ENCODE measurements around the gene BRD4. TPM values are rescaled to one million over a fixed set of nuclear protein-coding genes. Genes with fewer than 3 reads are reported as not detected.

BRD4 gene
- polyA plus RNA-seq, 1 donor (not counting 4 experiments of a cell fraction or from before 2014, with no cell fraction given): 5.5 TPM

DNA sequence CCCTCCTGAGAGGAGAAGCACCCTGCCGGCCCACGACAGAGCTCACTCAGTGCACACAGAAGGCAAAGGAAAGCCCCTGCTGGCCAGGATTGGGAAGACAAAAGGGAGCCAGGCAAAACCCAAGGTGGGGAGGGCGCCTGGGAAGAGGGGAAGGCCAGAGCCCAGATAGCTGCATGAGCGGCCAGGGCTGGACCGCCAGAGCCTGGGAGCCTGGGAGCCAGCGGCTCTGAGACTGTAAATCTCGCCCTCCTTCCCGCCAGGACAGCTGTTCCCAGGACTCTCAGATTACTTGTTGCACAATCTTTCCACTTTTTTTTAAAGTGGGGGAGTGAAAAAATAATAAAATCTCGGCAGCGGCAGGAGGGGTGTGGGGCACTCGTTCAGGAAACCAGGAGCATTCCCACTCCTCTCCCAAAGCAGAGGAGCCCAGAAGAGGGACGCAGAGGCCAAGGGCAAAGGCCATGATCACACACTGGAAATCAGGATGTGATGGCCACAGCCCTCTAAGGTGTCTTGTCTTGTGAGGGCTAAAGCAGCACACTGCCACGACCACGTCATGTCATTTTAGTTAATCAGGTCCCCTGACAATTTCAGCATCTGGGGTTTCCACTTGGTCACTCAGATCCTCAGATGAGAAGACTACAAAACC lies 80.5 kb downstream of the BRD4 start:
- Histone ChIP-seq H3K9me3 (ENCODE audit: control insufficient read depth, low read depth, low read length) (no peaks in the 10 kb centered on the region), H3K9ac (ENCODE audit: control insufficient read depth, extremely low read depth, insufficient read depth, low read length) (no peak overlapping the region), H3K36me3 (ENCODE audit: control insufficient read depth in 2 of 2, extremely low read depth in 1 of 2, insufficient read depth in 2 of 2, low read length in 2 of 2) (peaks cover 51 to 72% of the 10 kb centered on the region in 2 experiments), H3K27ac (ENCODE audit: control insufficient read depth, insufficient read depth, low read length) (no peak overlapping the region), H4K20me1 (ENCODE audit: control insufficient read depth, extremely low read depth, insufficient read depth, low read length) (peaks cover 39% of the 10 kb centered on the region), H3K4me1 (ENCODE audit: control insufficient read depth, extremely low read depth, insufficient read depth, low read length) (peaks cover 24% of the 10 kb centered on the region), H3K4me3 (ENCODE audit: control insufficient read depth in 2 of 3, extremely low read depth in 1 of 3, insufficient read depth in 2 of 3, low read depth in 1 of 3, low read length in 3 of 3) (no peak overlapping the region), H2AFZ (ENCODE audit: control insufficient read depth, low read length) (no peak overlapping the region), H3K4me2 (ENCODE audit: control insufficient read depth, extremely low read depth, insufficient read depth, low read depth, low read length) (no peak overlapping the region), H3K27me3 (ENCODE audit: control insufficient read depth, extremely low read depth, insufficient read depth, low read length) (no peaks in the 10 kb centered on the region), H3K79me2 (ENCODE audit: control insufficient read depth, insufficient read depth, low read length) (peaks cover 38% of the 10 kb centered on the region), H3K9me1 (ENCODE audit: control insufficient read depth, extremely low read depth, insufficient read depth, low read length) (no peaks in the 10 kb centered on the region)
- TF ChIP-seq EZH2 (IDR thresholded peaks at IDR 0.05; ENCODE audit: low read length) (no peak), CTCF (optimal IDR thresholded peaks at IDR 0.05 in 1 of 3, IDR thresholded peaks at IDR 0.05 in 1 of 3, conservative IDR thresholded peaks at IDR 0.05 in 1 of 3; ENCODE audit: extremely low read depth in 1 of 3, insufficient read depth in 2 of 3, low read length in 3 of 3) (peak in 2 of 3 experiments; percentile 9 to 27)
- dilution Hi-C loops (cut with MboI; ENCODE audit: extremely low pct_ligation_motif_present, low sequenced_read_pairs): no loop called here
- DNase-seq (ENCODE audit: low read depth, low spot score): no peak
- no peak for FAIRE-seq

DNA sequence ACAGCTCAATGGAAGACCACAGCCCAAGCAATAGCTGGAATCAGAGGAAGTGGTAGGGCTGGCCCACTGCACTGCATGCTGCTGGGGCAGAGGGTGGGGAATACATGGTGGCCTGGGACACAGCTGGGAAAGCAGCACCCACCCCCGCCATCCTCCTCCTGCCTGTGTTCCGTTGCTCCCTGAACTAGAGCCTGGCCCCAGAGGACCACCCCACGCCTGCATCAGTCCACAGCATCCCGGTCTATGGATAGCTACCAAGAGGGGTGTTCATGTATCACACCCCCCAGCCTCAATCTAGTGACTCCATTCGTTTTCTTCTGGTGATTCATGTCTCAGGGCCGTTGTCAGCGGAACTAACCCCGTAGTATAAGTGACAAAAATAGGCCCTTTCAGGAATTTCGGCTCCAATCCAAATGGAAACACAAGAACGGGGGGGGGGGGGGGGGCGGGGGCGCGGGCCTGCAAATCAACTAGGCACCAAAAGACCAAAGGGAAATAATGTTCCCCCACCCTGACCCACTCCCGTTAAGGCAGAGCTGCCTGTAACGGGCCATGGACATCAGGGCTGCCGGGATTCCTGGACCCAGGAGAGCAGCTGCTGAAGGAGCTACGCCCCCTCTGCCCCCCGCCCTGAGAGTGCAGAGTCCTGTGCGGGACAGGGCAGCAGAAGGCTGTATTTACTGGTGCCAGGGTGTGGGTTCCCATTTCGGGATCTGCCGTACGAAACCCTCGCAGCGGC lies 81.2 kb downstream of the BRD4 start:
- H3K27ac ChIP-seq (ENCODE audit: control insufficient read depth, insufficient read depth, low read length): no peak overlapping the region
- peaks cover 50 to 65% of the 10 kb centered on the region in 2 experiments for H3K36me3 ChIP-seq (ENCODE audit: control insufficient read depth in 2 of 2, extremely low read depth in 1 of 2, insufficient read depth in 2 of 2, low read length in 2 of 2)
- DNase-seq (ENCODE audit: low read depth, low spot score): no peak
- dilution Hi-C loops (cut with MboI; ENCODE audit: extremely low pct_ligation_motif_present, low sequenced_read_pairs): no loop called here
- H3K4me2 ChIP-seq (ENCODE audit: control insufficient read depth, extremely low read depth, insufficient read depth, low read depth, low read length): no peak overlapping the region
- FAIRE-seq: no peak
- H3K79me2 ChIP-seq (ENCODE audit: control insufficient read depth, insufficient read depth, low read length): peaks cover 38% of the 10 kb centered on the region
- H3K9me1 ChIP-seq (ENCODE audit: control insufficient read depth, extremely low read depth, insufficient read depth, low read length): no peaks in the 10 kb centered on the region
- H3K9me3 ChIP-seq (ENCODE audit: control insufficient read depth, low read depth, low read length): no peaks in the 10 kb centered on the region
- H3K9ac ChIP-seq (ENCODE audit: control insufficient read depth, extremely low read depth, insufficient read depth, low read length): peak overlapping the region; percentile 6
- TF ChIP-seq EZH2 (IDR thresholded peaks at IDR 0.05; ENCODE audit: low read length) (no peak), CTCF (optimal IDR thresholded peaks at IDR 0.05 in 1 of 3, IDR thresholded peaks at IDR 0.05 in 1 of 3, conservative IDR thresholded peaks at IDR 0.05 in 1 of 3; ENCODE audit: extremely low read depth in 1 of 3, insufficient read depth in 2 of 3, low read length in 3 of 3) (no peak)
- no peak overlapping the region for H3K4me3 ChIP-seq (ENCODE audit: control insufficient read depth in 2 of 3, extremely low read depth in 1 of 3, insufficient read depth in 2 of 3, low read depth in 1 of 3, low read length in 3 of 3)
- H2AFZ ChIP-seq (ENCODE audit: control insufficient read depth, low read length): no peak overlapping the region
- peaks cover 24% of the 10 kb centered on the region for H3K4me1 ChIP-seq (ENCODE audit: control insufficient read depth, extremely low read depth, insufficient read depth, low read length)
- H4K20me1 ChIP-seq (ENCODE audit: control insufficient read depth, extremely low read depth, insufficient read depth, low read length): peaks cover 39% of the 10 kb centered on the region
- no peaks in the 10 kb centered on the region for H3K27me3 ChIP-seq (ENCODE audit: control insufficient read depth, extremely low read depth, insufficient read depth, low read length)
